Measurements from ENCODE around the gene SASH1.

- TF ChIP-seq YY1 (IDR thresholded peaks at IDR 0.05; ENCODE audit: insufficient read depth, insufficient read length) (no peak), ZNF274 (IDR thresholded peaks at IDR 0.05; ENCODE audit: low read depth, low read length) (no peak), SUZ12 (IDR thresholded peaks at IDR 0.05; ENCODE audit: extremely low read depth, insufficient read depth, insufficient read length) (no peak)
These were observed 230.2 kb downstream of the SASH1 start for GRCh38 chr6:148572676-148573335.
